Measurements from ENCODE around the gene MYRIP. TPM values are rescaled to one million over a fixed set of nuclear protein-coding genes. Genes with fewer than 3 reads are reported as not detected.

Gene MYRIP
- total RNA-seq, 1 donor from 2014 or later: 0.27 TPM

DNA sequence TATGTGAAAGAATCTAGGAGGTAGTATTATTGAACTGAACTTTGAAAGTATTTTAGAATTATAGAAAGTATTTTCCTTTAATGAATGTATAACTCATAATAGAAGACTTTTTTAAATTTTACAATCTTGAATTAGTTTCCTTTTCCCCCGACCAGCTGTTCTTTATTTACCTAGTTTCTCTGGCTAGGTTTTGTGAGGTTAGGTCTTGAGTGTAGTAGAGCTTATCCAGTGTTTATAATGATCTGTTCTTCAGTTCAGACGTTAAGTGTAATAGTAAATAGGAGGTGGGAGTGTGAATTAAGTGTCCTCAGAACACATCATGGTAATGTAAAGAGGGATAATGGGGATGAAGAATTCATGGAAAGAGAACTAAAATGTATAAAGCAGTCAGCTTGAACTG lies 93.8 kb downstream of the MYRIP start:
- DNase-seq (ENCODE audit: low read depth): no peak

DNA sequence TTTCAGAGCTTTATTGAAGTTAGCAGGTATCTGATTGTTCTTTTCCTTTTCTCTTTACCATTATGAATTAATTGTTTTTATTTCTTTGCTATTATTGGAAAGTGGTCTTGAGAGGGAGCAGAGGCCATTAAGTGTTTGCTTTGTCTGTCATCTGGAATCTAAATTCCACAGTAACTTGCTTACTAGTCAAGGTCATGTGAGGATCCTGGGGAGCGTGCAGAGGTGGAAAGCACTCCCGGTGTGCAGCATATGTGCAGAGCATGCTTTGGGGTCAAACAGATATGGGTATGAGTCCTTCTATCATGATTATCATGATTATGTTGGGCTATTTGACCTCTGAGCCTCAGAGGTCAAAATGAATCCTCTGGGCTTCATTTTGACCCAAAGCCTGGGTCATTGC lies 96.4 kb downstream of the MYRIP start:
- DNase-seq (ENCODE audit: low read depth): no peak

DNA sequence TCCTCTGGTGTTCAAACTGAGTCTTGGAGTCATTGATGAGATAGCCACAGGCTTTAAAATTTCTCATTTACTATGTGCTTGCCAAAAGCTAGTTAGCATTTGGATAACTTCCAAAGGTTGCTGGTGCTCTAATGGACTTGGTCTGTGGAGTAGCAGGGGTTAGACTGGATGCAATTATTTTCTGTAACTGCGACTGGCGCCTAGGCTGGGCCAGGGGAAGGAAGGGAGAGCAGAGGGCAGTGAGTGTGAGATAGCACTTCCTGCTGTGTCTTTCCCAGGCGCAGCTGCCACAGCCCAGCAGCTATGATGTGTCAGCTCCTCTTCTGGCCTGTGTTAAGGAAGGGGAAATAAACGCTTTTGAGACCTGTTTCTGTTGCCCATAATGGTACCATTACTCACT lies 98.6 kb downstream of the MYRIP start:
- peak; percentile 16 for DNase-seq (ENCODE audit: low read depth)

DNA sequence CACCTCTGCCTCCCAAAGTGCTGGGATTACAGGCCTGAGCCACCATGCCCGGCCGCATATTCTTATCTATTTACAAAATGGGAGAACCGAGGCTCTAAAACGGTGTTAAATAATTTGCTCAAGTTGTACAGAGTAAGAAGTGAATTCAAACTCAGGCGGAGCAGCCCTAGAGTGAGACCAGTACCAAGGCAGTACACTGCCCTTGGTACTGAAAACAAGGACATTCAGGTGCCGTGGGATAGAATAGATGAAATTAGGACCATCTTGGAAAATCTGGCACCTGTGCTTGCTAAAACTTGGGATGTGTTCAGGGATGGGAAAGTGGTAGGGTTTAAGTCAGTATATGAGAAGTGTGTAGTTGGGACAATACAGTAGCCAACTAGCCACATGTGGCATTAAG lies 100.7 kb downstream of the MYRIP start:
- DNase-seq (ENCODE audit: low read depth): no peak

DNA sequence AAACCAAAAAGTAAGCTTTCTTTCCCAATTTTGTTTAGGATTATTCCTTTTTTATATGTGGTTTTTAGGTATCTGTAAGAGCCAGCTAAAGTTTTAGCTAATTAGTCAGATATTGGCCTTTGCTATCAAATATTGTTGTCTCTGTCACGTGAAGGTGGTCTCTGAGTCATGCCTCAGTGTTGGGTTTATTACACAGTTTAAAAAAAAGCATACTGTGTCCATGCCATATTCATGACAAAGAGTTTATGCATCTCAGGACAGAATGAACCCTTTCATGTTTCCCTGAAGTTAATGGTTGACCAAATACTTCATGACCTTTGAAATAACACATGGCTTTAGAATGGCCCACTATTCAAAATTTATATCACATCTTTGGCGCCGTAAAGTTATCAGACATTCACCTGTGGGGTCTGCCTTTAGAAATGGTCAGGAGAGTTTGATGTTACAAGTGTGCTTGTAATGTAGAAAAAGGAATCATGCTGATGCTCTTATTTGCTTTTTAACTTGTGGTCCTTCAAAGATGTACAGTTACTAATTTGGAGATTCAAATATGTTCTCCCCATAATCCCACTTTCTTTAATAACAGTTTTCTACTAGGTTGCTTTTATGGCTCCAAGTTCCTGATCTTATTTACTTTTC lies 101.5 kb downstream of the MYRIP start:
- DNase-seq (ENCODE audit: low read depth): no peak

DNA sequence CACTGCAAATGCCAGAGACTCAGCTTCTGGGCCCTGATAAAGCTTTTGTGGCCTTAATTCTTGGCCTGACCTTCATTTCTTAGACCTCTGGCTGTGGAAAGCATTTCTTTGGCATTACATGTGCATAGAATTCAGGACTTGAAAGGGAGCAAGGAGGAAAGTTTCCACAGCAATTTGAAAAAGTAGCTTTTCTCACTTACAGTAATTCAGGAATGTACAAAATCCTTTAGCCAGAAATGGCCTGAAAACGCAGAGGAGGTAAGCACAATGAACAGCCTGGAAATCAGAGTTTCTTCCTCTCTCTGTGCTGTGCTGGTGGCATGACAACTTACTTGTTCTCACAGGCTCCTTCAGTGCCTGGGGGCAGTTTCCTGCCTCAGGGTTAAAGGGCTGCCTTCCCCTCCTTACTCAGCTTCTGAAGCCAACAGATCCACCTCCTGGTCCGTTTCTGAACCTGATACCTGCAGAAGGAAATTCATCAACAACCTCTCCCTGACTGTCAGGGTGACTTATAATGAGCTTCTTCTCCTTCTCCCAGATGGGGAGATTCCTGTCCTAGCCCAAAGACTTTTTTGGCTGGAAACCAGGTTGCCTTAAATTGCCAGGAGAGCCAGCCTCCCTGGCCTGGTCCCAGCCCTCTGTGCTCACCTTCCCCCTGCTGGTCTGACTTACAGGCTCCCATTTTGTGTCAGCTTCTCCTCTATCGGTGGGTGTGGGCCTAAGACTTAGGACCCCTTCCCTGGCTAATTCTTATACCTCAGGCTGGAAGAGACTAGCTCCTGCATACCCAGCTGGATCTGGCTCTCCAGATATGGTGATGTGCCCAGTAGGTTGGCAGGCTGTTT lies 102.3 kb downstream of the MYRIP start:
- DNase-seq (ENCODE audit: low read depth): no peak

DNA sequence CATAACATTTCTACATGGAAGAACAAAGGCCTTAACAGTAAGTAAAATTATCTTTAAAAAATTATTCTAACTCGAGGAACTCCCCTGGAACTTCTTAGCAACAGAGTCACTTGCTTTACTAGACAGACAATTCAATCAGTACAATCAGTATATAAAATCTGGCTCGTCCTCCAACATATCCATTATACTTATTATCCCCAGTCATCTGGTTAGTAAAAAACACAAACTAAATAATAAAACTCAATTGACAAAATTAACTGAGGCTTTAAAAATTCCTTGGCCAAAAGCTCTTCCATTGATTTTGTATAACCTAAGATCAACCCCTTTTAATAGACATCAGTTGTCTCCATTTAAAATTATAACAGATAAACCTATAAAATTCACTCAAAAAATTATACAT lies 105.6 kb downstream of the MYRIP start:
- DNase-seq (ENCODE audit: low read depth): no peak

DNA sequence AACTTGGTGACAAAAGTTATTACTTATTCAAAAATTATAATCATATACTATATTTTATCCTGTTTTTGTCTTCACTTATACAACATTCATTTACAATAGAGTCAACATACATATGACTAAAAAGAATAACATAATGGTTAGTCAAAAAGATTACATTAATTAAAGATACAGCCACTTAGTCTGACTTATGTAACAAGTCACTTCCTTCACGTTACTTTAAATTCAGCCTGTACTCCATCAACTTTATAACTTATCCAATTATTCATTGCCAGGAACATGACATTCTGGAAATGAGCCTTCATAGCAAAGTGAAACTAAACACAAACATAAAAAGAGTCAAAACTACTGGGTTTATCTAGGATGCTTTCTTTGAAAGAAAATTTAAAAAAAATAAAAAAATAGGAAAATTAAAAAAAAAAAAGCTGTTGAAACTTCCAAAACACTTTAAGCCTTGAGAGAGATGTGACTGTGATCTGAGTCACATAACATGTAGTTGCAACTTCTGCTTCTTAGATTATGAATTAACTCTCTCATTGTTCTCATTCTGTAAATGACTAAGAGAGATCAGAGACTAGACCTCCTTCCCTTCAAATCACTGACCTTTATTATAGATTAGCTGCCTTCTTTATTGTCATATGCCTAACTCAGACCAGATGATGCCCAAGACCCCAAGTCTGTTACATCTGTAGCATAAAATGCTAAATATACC lies 107.8 kb downstream of the MYRIP start:
- DNase-seq (ENCODE audit: low read depth): no peak

DNA sequence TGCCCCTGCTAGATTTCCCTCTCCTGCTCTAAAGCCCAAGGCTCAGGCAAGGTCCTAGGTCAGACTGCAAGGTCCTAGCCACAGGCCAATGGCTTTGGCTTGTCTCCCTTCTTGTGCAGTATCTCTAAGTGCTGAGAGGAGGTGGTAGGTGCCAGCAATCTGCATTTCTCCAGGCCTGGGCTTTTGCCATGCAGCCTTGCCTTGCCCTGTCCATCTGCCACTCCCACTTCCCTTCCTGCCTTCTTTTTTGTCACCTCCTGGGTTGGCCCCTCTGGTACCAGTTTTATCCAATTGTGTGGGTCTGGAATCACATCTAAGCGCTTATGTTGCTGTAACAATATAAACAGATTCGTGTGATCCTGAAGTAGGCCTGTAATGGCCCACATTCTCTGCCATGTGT lies 109.9 kb downstream of the MYRIP start:
- DNase-seq (ENCODE audit: low read depth): no peak

DNA sequence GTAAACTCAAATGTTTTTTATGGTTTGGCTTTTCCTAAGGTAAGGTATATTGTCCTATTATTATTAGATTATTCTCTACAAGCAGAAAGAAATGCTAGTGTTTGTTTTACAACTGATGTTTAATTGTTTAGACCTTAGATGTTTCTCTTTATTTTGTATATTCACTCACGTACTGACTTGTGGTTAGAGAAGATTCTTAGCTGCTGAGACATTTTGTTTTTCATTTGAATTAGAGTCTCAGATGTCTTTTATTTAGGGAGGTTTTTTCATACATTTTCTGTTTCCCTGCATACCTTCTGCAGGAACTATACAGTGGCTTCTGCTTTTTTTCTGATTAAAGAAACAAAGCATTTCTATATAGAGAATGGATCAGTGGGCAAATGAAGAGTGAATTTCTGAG lies 110.9 kb downstream of the MYRIP start:
- DNase-seq (ENCODE audit: low read depth): no peak

DNA sequence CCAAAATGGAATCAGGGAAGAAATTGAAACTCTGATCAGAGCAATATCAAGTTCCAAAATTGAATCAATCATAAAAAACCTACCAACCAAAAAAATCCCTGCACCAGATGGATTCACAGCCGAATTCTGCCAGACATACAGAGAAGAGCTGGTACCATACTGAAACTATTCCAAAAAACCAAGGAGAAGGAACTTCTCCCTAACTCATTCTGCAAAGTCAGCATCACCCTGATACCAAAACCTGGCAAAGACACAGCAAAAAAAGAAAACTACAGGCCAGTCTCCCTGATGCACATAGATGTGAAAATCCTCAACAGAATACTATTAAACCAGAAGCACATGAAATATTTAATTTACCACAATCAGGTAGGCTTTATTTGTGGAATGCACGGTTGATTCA lies 118.1 kb downstream of the MYRIP start:
- no peak for DNase-seq (ENCODE audit: low read depth)

DNA sequence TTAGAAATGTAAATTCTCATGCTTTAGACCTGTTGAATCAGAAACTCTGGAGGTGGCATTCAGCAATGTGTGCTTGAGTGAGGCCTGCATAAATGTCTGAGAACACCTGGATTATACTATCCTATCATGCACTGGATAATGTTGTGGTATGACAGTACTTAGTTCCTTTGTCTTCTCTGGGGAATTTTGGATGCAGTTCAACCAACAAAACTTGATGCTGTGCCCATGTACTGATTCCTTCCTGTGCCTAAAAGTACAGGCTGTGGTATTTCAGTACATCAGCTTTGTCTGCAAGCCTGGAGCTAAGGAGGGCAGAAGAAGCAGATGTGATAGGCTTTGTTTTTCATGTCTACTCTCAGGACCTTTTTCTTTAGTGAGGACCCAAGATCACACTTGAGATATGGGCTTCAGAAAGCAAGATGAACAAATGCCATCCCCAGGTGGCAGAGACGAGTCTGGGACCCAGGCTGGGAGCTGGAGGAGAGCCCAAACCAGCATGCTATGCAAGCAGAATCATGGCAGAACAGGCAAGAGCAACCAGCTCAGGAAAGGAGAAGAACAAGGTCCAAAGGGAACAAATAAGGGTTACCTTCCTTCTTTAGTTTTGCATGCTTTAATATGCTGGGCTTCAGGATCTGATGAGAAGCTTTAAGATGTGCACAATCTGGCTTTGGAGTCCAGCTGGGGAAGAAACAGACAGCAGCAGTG lies 124.7 kb downstream of the MYRIP start:
- DNase-seq (ENCODE audit: low read depth): no peak

DNA sequence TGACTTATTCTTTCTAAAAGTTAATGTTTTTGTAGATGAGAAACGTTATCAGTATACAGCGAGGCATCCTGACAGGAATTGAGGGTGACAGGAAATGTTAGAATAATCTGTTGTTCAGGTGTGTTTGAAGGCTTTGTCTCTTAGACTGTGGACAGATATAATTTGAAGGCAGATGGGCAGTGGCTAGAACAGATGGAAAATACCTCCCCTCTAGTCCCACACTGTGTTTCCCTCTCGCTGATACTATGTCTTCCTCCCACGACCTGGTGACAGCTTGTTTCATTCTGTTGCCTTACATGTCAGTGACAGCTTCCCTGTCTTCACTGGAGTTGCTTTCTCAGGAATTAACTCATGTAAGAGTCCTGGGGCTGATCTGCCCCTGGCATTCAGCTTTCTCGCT lies 125.3 kb downstream of the MYRIP start:
- DNase-seq (ENCODE audit: low read depth): no peak

DNA sequence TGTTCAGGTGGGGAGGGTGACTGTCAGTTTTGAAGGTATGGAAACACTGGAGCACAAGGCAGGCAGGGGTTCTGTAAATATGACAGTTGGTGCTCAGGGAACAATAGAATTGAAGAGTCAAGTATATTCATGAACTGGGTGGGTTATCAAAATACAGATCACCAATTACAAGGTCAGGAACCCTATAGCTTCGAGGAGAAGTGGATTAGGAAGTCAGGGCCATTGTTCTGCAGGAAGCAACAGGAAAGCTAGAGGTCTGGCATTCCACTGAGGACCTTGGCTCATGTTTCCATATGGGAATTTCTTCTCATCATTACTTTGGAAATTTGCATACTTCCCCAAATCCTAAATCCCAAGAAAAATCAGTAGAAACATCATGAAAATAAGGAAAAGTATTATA lies 125.9 kb downstream of the MYRIP start:
- DNase-seq (ENCODE audit: low read depth): no peak

DNA sequence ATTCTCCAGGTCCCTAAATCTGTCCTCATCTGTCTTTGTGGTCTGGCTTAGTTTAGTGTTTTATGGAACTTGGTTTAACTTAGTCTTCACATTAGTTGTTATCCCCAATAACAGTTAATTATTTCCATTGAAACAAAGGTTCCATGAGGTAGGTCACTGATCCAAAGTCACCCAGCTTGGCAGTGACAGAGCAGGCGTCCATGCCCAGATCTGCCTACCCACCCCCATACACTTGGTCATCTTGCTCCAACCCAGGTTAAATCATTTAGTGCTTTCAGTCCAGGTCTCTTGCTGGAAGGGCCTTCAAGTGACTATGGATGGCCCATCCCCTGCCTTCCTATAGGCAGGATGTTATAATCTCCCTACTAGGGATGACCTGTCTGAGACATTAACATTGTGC lies 127.4 kb downstream of the MYRIP start:
- DNase-seq (ENCODE audit: low read depth): no peak

DNA sequence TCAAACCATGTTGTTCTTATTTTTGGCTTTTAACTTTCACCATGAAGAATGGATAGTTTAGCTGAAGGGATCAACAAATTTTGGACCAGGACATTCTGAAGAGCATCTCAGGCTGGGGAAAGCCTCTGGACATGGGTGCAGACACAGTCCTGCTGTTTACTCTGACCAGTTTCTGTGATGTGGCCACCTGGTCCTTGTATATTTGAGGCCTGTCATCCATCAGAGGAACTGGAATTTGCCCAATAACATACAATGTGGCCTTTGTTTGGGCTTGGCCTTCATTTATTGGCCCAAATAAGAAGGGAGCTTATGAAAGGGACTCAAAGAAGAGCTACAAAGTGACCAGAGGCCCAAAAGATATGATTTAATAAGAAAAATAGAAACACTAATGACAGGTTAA lies 127.9 kb downstream of the MYRIP start:
- no peak for DNase-seq (ENCODE audit: low read depth)

DNA sequence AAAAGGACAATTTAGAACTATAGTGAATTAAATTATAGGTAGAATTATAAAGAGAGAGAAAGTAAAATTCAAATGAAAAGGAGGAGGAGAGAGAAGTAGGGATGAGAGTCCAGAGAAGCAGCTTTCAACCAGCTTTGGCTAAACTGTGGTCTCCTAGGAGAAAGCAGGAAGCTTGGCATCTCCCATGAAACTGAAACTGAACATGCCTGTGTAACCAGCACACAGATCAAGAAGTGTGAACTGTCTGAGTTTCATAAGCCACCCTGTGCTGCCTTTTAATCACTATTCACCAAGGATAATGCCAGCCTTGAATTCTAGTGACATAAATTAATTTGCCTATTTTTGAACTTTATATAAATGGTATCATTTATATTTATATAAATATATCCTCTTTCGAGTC lies 128.5 kb downstream of the MYRIP start:
- DNase-seq (ENCODE audit: low read depth): no peak

DNA sequence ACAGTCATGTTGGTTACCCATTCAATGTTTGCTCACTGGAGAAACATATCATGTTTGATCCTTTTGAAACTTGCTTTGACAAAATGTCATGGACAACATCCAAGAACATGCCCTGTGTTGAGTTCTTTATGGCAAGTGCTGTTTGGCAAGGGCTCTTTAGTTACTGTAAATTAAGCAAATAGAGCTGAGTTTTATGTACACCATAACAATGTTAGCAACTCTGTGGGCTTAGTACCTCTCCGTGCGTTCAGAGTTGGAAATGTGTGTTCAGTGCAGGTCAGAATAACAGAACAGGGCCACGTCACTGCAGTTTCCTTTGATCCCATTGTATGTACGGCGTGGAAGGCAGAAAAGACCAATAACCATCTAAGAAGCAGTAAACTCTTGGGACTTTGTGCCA lies 132.5 kb downstream of the MYRIP start:
- DNase-seq (ENCODE audit: low read depth): no peak

DNA sequence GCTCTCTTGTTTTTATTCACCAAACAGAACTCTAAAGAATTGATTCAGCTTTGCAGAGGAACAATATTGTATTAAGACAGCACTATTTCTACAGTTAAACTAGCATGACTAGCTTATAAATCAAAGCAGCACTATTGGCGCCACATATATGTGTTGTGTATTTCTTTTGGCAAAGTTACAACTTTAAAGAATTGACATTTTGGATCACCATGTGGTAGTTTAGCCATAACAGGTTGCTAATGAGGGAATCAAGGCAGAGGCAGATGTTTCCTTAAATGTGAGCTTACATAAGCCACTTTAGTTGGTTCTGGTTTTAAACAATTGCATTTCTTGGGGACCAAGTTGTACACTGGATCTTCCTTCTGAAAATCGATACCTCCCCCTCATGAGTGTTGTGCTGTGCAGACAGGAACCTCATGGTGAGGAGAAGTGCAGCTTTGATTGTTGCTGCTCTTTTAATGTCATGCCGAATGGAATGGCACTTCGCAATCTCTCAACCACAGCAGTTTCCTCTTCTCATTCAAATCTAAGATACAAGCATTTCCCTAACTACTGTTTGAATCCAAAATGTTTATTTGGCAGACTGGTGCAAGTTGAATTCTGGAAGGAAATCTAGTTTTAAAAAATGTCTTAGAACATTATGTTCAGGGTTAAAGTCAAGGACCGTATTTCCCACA lies 151.2 kb downstream of the MYRIP start:
- DNase-seq (ENCODE audit: low read depth): no peak

DNA sequence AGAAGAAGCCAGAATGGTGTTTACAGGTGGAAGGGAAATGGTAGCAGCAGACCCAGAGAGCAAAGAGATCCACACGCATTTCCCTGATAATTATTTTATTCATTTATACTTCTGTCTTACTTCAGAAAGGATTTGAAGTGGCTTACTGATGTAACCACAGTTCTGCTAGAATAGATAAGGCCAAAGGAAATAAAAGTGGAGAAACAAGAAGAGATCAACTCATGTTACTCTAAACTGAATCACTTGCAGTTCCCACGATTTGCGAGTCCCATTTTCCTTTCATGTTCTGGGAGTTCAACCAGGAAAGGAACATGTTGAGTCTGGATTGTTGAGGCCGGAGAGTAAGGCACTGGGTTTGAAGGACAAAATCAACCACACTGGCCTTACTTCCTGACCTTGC lies 151.8 kb downstream of the MYRIP start:
- DNase-seq (ENCODE audit: low read depth): no peak

DNA sequence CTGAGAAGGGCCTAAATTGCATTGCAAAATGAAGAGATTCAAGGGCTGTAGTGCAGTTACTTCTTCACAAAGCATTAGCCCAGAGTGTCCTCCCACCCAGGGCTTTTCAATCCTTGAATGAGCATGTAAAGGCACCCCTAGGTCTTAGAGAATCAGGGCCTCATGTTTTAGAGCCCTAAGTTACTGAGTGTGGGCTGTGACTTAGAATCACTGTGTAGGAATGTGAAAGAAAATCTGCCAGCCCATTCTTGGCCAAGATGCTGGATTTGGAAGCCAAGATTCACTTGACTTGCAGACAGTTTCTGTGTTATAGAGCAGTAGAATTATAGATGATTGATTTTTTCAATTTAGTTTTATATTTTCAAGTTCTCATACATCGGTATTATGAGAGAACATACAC lies 153.2 kb downstream of the MYRIP start:
- DNase-seq (ENCODE audit: low read depth): no peak

Data from myocyte (in vitro differentiated cells).